ENCODE data around the gene SSH2.
A peak's percentile ranks its signal among the peaks of the same experiment; 100 is the strongest.

Gene SSH2

DNA sequence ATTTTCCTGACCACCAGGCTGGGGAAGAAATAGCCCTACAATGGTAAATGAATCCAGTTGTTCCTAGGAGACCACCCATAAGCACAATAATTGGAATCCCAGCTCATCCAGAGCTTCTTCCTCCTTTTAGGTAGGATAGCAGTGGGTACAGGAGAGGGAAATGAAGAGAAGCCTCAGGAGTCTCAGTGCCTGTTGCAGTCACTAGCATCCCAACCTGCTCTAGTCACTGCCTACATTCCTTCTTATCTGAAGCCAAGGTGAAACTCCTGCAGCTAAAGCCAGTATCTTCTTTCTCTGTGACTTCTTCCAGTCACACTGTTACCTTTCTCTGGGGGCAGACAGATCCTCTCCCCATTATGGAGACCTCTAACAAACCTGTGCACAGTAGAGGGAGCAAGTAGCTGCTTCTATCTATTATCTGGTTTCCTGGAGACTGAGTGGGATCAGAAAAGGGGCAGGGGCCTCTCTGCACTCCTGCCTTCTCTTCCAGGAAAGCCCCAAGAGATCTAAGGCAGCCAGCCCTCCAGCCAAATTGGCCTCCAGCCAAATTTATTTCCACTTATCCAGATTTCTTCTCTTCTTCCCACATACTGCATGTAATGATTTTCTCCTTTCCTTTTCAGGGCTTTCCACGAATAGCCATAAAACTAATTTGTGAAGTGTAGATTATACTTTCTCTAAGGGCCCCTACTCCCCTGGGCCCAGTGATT lies 85.5 kb downstream of the SSH2 start:
- no peak overlapping the region for H3K27ac Mint-ChIP-seq
- H3K27me3 Mint-ChIP-seq = no peaks in the 10 kb centered on the region
- no peaks in the 10 kb centered on the region for H3K4me1 Mint-ChIP-seq (ENCODE audit: low read depth)
- H3K4me3 Mint-ChIP-seq = no peak overlapping the region
- H3K36me3 Mint-ChIP-seq (ENCODE audit: low read depth) = peaks cover 5% of the 10 kb centered on the region
- H3K9me3 Mint-ChIP-seq = no peaks in the 10 kb centered on the region

DNA sequence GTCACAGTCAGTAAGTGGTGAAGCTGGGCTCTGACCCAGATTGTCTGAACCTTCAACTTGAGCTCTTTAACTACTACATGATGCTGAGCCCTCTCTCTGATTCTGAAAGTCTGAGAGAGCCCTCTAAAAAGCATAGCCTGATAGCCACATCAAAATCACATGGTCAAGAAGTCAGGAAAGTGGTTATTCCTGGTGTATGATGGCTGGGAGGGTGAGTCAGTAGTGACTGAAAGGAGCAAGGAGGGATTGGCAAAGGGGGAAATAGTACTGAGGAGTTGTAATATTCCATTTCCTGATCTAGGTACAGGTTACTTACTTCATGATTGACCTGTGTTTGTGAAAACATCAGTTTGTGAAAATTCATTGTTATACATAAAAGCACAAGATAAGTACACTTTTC lies 89.1 kb downstream of the SSH2 start:
- no peaks in the 10 kb centered on the region for H3K9me3 Mint-ChIP-seq
- H3K4me1 Mint-ChIP-seq (ENCODE audit: low read depth) = no peaks in the 10 kb centered on the region
- no peaks in the 10 kb centered on the region for H3K36me3 Mint-ChIP-seq (ENCODE audit: low read depth)
- H3K27me3 Mint-ChIP-seq = no peaks in the 10 kb centered on the region
- H3K27ac Mint-ChIP-seq = peak overlapping the region; percentile 21
- H3K4me3 Mint-ChIP-seq = no peak overlapping the region

DNA sequence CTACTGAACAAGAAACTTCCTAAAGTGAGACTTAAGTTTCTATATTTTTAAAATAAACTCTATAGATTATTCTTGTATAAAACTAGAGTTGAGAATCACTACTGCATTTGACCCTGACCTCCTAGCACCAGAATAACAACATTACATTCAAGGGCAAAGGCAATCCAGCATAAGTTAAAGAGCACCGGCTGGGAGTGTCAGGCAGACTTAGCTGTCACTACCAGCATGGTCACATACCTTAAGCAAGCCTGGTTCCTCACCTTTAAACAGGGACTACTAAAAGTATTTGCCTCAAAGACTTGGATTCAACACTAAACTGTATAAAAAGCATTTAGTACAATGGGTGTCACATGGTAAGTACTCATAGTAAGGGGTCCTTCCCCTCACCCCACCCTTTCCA lies 90.4 kb downstream of the SSH2 start:
- Mint-ChIP-seq H3K27ac (no peak overlapping the region), H3K9me3 (no peaks in the 10 kb centered on the region), H3K36me3 (ENCODE audit: low read depth) (no peaks in the 10 kb centered on the region), H3K4me1 (ENCODE audit: low read depth) (no peaks in the 10 kb centered on the region), H3K27me3 (no peaks in the 10 kb centered on the region), H3K4me3 (no peak overlapping the region)

DNA sequence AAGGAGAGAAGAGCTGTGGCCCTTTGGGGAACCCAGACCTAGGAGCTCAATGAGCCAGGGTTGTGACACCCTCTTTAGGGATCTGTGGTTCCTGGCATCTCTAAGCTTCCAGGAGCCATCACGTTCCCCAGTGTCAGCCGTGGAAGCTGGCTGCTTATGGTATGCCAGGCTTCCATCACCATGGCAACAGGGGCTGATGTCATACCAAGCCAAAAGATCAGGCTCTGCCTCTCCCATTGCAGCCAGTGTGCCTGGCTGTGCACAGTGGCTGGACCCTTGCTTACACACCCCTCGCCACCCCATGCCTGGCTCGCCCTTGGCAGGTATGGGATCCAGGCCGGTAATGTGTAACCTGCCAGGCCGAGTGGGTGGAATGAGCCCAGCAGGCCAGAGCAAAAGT lies 91.1 kb downstream of the SSH2 start:
- Mint-ChIP-seq H3K4me1 (ENCODE audit: low read depth) (no peaks in the 10 kb centered on the region), H3K27ac (no peak overlapping the region), H3K27me3 (no peaks in the 10 kb centered on the region), H3K9me3 (no peaks in the 10 kb centered on the region), H3K36me3 (ENCODE audit: low read depth) (no peaks in the 10 kb centered on the region), H3K4me3 (no peak overlapping the region)

DNA sequence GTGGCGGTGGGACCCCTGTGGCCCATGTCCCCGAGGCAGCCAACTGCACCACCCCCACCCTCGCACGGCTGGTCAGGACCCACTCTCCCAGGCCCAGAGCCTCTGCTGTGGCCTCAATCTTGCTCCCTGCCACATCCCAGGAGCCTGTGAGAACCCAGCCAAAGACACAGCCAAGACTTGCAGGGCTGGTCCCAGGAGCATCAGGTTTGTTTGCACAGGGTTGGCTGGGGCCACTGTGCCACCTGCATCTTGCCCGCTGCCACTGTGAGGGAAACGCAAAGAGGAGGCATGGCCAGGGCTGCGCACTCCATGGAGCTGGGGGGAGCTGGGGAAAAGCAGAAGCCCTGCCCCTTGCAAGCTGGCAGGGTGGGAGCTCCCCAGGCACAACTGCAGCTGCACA lies 92.5 kb downstream of the SSH2 start:
- H3K27me3 Mint-ChIP-seq = no peaks in the 10 kb centered on the region

DNA sequence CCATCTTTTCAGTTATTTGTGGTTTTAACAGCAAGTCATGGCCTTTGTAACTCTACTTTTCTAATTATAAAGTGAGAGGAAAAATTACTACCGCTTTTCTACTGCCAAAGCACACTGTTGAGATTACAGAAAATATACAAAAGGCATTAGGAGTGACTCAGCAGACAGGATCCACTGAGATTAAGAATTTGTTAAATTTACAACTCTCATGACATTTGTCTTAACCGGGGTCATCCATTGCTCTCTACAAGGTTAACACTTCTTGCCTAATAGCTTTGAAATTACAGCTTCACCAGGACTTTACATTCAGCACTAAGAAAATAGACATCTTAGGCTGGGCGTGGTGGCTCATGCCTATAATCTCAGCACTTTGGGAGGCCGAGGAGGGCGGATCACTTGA lies 93.4 kb downstream of the SSH2 start:
- Mint-ChIP-seq H3K4me1 (ENCODE audit: low read depth) (no peaks in the 10 kb centered on the region), H3K27ac (no peak overlapping the region), H3K36me3 (ENCODE audit: low read depth) (no peaks in the 10 kb centered on the region), H3K9me3 (no peaks in the 10 kb centered on the region), H3K4me3 (no peak overlapping the region), H3K27me3 (no peaks in the 10 kb centered on the region)

More for the DNA sequence above, 92.5 kb downstream of the SSH2 start:
- no peaks in the 10 kb centered on the region for H3K36me3 Mint-ChIP-seq (ENCODE audit: low read depth)
- no peaks in the 10 kb centered on the region for H3K4me1 Mint-ChIP-seq (ENCODE audit: low read depth)
- no peaks in the 10 kb centered on the region for H3K9me3 Mint-ChIP-seq
- no peak overlapping the region for H3K27ac Mint-ChIP-seq
- no peak overlapping the region for H3K4me3 Mint-ChIP-seq

DNA sequence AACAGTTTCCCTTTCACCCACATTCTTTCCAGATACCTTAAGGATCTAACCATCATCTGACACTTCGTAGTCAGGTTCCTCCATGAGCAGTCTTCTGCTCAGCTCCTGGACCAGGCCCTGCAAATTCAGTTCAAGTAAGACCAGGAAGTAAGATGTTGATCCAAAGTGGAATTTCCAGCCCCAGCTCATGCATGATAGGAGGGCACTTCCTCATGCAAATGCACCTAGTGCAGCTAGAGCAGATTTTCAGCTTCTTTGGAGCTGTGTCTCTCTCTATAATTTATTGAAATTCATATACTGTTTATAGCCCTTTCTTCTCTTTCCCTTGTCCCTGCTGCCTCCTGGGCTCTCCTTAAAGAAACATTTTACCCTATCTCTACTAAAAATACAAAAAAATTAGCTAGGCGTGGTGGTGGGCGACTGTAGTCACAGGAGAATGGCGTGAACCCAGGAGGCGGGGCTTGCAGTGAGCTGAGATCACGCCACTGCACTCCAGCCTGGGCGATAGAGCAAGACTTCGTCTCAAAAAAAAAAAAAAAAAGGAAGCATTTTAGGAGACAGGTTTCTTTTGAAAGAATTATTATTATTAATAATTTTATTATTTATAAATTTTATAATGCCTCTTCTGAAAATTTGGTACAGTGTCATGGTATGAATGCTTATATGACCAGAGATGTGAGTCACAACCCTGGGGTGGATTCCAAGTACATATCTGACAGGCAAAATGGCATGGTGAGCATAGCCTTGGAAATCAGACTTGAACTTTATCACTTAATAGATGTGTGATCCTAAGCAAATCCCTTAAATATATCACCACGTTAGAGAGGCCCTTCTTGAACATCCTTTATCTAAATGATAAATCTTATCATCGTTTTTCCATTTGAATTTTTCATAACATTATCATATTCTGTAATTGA lies 94.3 kb downstream of the SSH2 start:
- Mint-ChIP-seq H3K9me3 (no peaks in the 10 kb centered on the region), H3K27ac (no peak overlapping the region), H3K27me3 (no peaks in the 10 kb centered on the region), H3K4me3 (no peak overlapping the region), H3K4me1 (ENCODE audit: low read depth) (peaks cover 2% of the 10 kb centered on the region), H3K36me3 (ENCODE audit: low read depth) (no peaks in the 10 kb centered on the region)

DNA sequence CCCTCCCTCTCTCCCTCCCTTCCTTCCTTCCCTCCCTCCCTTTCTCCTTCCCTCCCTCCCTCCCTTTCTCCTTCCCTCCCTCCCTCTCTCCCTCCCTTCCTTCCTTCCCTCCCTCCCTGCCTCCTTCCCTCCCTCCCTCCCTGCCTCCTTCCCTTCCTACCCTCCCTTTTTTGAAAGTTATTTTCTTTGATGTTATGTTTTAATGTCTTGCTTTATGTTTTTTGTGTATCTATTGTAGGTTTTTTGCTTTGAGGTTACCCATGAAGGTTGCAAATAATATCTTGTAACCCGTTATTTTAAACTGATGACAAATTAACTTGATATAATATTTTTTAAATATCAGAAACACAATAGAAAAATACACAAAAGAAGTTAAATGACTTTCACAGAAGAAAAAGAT lies 96.2 kb downstream of the SSH2 start:
- Mint-ChIP-seq H3K27ac (no peak overlapping the region), H3K9me3 (no peaks in the 10 kb centered on the region), H3K27me3 (no peaks in the 10 kb centered on the region), H3K4me1 (ENCODE audit: low read depth) (peaks cover 10% of the 10 kb centered on the region), H3K4me3 (no peak overlapping the region), H3K36me3 (ENCODE audit: low read depth) (no peaks in the 10 kb centered on the region)

DNA sequence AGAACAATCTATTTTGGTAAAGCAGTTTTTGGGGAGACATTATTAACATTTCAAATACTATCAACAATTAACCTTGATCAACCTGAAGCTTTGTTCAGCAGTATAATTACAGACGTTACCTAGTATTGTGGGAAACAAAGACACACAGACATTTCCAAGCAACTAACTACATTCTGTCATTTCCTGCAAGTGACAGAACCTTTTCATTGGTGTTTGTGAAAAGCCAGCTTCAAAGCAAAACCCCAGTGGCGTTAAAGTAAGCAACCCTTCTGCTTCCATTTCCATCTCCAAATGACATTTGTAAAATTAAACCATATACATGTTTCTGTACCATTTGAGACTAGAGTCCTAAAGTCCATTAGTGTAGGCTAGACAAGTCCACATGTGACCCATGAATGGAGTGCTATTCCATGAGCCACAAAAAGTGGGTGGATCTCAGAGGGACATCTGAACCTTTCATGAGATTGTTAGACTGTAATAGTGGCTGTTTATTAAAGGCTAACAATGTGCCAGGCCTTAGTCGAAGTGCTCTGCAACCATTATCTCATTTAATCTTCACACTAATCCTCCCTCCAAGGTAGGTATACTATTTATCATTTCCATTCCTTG lies 101.2 kb downstream of the SSH2 start:
- H3K4me3 Mint-ChIP-seq = no peak overlapping the region
- no peaks in the 10 kb centered on the region for H3K36me3 Mint-ChIP-seq (ENCODE audit: low read depth)
- no peaks in the 10 kb centered on the region for H3K27me3 Mint-ChIP-seq
- no peaks in the 10 kb centered on the region for H3K9me3 Mint-ChIP-seq
- H3K27ac Mint-ChIP-seq = no peak overlapping the region
- peaks cover 20% of the 10 kb centered on the region for H3K4me1 Mint-ChIP-seq (ENCODE audit: low read depth)

DNA sequence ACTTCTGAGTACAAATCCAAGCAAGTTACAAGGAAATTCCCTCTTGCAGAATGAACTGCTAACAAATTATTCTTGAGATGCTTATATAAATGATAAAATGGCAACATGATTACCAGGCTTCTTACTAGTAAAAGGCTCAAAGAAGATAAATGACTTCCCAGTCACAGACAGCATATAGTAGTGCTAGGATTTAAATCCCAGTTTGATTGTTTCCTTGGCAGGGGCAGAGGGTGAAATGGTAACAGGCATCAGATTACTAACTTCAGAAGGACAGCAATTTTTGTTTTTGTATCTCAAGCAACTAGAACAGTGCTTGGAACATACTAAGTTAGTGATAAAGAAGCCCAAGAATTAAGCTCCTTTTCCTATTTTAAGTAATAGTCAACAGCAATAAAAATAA lies 102.8 kb downstream of the SSH2 start:
- no peak overlapping the region for H3K4me3 Mint-ChIP-seq
- no peaks in the 10 kb centered on the region for H3K9me3 Mint-ChIP-seq
- no peaks in the 10 kb centered on the region for H3K36me3 Mint-ChIP-seq (ENCODE audit: low read depth)
- H3K4me1 Mint-ChIP-seq (ENCODE audit: low read depth) = peaks cover 20% of the 10 kb centered on the region
- no peak overlapping the region for H3K27ac Mint-ChIP-seq
- H3K27me3 Mint-ChIP-seq = no peaks in the 10 kb centered on the region

DNA sequence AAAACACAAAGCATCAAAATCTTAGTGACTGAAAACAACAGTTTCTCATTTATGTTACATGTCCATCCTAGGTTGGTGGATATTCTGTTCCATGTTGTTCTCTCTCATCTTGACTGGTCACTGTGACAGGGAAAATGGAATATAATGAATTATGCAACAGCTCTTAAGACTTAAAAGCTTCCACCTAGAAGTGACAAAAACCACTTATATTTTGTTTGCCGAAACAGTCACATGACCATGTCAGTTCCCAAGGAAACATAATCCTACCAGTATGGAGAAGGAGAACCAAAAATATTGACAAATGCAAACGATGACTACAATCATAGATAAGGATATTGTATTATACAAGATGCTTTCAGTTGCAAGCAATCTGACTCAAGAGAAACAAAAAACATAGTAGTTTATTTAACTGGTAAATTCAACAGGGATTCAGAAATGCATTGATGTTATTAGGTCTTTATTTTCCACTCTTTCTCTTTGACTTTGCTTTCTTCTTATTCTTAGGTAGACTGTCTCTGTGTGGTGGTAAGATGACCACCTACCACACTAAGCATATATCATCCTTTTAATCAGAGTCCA lies 103.8 kb downstream of the SSH2 start:
- Mint-ChIP-seq H3K4me1 (ENCODE audit: low read depth) (peaks cover 20% of the 10 kb centered on the region), H3K36me3 (ENCODE audit: low read depth) (no peaks in the 10 kb centered on the region), H3K27ac (no peak overlapping the region), H3K4me3 (no peak overlapping the region), H3K27me3 (no peaks in the 10 kb centered on the region), H3K9me3 (no peaks in the 10 kb centered on the region)

DNA sequence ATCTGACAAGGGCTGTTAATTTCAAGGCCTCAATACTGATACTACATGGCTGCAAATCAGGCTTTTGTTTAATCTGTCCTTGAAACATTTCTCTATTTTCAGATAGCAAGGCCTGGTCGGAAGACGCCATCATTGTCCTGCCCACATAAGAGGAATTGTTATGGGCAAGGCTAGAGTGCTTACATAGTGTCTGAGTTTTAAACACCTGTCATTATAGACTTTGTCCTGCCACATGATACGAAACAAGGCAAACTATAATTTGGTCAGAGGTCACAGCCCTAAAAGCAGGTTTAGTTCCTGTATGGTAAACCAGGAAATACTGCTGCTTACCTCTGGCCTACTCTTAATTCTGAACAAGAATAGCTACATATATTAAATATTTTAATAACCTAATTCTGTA lies 104.4 kb downstream of the SSH2 start:
- Mint-ChIP-seq H3K4me3 (no peak overlapping the region), H3K36me3 (ENCODE audit: low read depth) (no peaks in the 10 kb centered on the region), H3K27ac (no peak overlapping the region), H3K9me3 (no peaks in the 10 kb centered on the region), H3K27me3 (no peaks in the 10 kb centered on the region), H3K4me1 (ENCODE audit: low read depth) (peaks cover 17% of the 10 kb centered on the region)

DNA sequence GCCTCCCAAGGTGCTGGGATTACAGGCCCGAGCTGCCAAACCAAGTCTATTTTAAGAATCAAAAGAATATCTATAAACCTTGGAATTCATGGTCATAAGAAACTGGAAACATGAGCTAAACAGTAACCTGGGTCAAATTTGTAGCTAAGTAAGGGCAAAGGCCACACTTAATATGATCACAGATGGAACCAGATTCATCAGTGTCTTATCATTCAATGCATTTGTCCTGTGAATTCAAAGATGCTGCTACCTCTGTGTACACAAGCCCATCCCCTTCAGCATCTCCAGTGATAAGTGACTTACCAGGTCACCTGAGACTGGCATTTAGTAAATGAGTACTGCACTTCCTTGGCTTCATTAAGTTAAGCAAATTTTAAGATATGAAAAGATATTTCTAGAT lies 108.1 kb downstream of the SSH2 start:
- H3K4me1 Mint-ChIP-seq (ENCODE audit: low read depth) = peaks cover 4% of the 10 kb centered on the region
- no peaks in the 10 kb centered on the region for H3K27me3 Mint-ChIP-seq
- H3K4me3 Mint-ChIP-seq = no peak overlapping the region
- no peaks in the 10 kb centered on the region for H3K36me3 Mint-ChIP-seq (ENCODE audit: low read depth)
- no peak overlapping the region for H3K27ac Mint-ChIP-seq
- H3K9me3 Mint-ChIP-seq = no peaks in the 10 kb centered on the region

DNA sequence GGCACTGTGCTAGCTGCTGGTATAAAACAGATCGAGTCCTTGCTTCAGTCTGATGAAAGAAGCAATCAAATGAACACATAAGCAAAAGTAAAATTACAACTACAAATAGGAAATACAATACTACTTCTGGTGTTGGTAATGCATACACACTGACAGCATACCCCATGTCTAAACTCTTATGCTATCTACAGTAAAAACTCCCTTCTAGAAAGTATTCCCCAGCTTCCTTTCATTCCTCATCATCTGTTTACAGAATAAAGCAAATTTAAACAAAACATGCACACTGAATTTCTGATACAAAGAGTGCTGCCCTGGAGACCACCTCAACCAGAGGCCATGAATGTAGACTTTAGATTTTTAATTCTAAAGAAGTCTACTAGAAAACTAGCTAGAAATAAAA lies 109.6 kb downstream of the SSH2 start:
- H3K4me3 Mint-ChIP-seq = no peak overlapping the region
- H3K27ac Mint-ChIP-seq = no peak overlapping the region
- no peaks in the 10 kb centered on the region for H3K27me3 Mint-ChIP-seq
- no peaks in the 10 kb centered on the region for H3K36me3 Mint-ChIP-seq (ENCODE audit: low read depth)
- H3K4me1 Mint-ChIP-seq (ENCODE audit: low read depth) = peaks cover 4% of the 10 kb centered on the region
- H3K9me3 Mint-ChIP-seq = no peaks in the 10 kb centered on the region

Measured in stimulated activated naive CD8-positive, alpha-beta T cell treated with anti-CD3 and anti-CD28 coated beads, Interleukin-15, Interleukin-2, amounts not matched to agents 100 ng/mL and 50 ng/mL, for 24 hours (primary cell).